Endothelial cell of umbilical vein (primary cell): Measurements from ENCODE around the gene ADM5. TPM values are rescaled to one million over a fixed set of nuclear protein-coding genes. Genes with fewer than 3 reads are reported as not detected.

Experiments used
- BruUV-seq: library from RNA; stranded (reverse); fragments of 400-500 nt; replicated peaks from 2 replicates; lab custom pipeline; 2021; lab: Mats Ljungman, UMichigan
- CTCF ChIA-PET: fragments of 300-600, 350-600 bp; sonication (Branson Sonifier 250); formaldehyde crosslinking; loops from one replicate; lab custom pipeline; 2021; ENCODE audit warnings: antibody characterized with exemption, inconsistent platforms; lab: Charles Lee
- POLR2A ChIA-PET: fragments of 300-600, 350-600 bp; sonication (Branson Sonifier 250); formaldehyde crosslinking; loops from one replicate; lab custom pipeline; 2021; ENCODE audit warnings: antibody characterized with exemption, inconsistent platforms; lab: Charles Lee
- DNase-seq: peaks from one replicate; pipeline ENCODE4 v3.0.0-alpha.2; 2011; ENCODE audit warnings: low read depth, low spot score
- FAIRE-seq: peaks from 2 replicates; lab custom pipeline; 2011; peaks lifted over from hg19 to GRCh38; lab: Jason Lieb, UNC
- H2AFZ ChIP-seq: 2 replicates; pipeline ENCODE4 v1.6.0; 2012; ENCODE audit warnings: low read depth, low read length, control low read depth, inconsistent platforms
- H3K27ac ChIP-seq: 2 replicates; pipeline ENCODE4 v1.5.1; 2011; ENCODE audit warnings: low read depth, mild to moderate bottlenecking, control low read depth, low read length, moderate library complexity; ENCODE audit not compliant: insufficient read depth
- H3K27me3 ChIP-seq, 2 experiments: 2 replicates each; pipeline versions ENCODE4 v1.6.0 to v1.6.1; 2011; ENCODE audit warnings: low read length in 2 of 2, mixed read lengths in 1 of 2; ENCODE audit not compliant: control insufficient read depth in 2 of 2, insufficient read depth in 2 of 2
- H3K36me3 ChIP-seq, 2 experiments: 2 replicates in 1 of 2; 3 replicates in 1 of 2; pipeline ENCODE4 v1.5.1; 2011; ENCODE audit warnings: low read length in 2 of 2, mild to moderate bottlenecking in 1 of 2, moderate library complexity in 1 of 2; ENCODE audit not compliant: control insufficient read depth in 2 of 2, insufficient read depth in 2 of 2; ENCODE audit errors: extremely low read depth in 1 of 2
- H3K4me1 ChIP-seq: 3 replicates; pipeline ENCODE4 v1.5.1; 2011; ENCODE audit warnings: mild to moderate bottlenecking, low read length; ENCODE audit not compliant: control insufficient read depth, insufficient read depth; ENCODE audit errors: extremely low read depth
- H3K4me2 ChIP-seq: 2 replicates; pipeline ENCODE4 v1.6.1; 2011; ENCODE audit warnings: low read length, control low read depth, mixed read lengths; ENCODE audit not compliant: insufficient read depth
- H3K4me3 ChIP-seq, 3 experiments: fragments of 200-600 bp in 1 of 3; sonication (generic), shearing (Covaris generic) in 1 of 3; replicated peaks in 1 of 3; 2 replicates each; pipeline ENCODE4 v1.5.1; 2011 to 2016; ENCODE audit warnings: control low read depth in 3 of 3, low read length in 3 of 3, mild to moderate bottlenecking in 2 of 3, inconsistent platforms in 1 of 3, low read depth in 1 of 3, moderate library complexity in 1 of 3; ENCODE audit not compliant: insufficient read depth in 1 of 3
- H3K79me2 ChIP-seq: 2 replicates; pipeline ENCODE4 v1.6.0; 2012; ENCODE audit warnings: low read length, inconsistent platforms; ENCODE audit not compliant: control insufficient read depth, insufficient read depth
- H3K9ac ChIP-seq: replicated peaks from 2 replicates; pipeline ENCODE3; 2011; ENCODE audit warnings: low read length, control low read depth; ENCODE audit not compliant: insufficient read depth; ENCODE audit errors: extremely low read depth
- H3K9me1 ChIP-seq: replicated peaks from 3 replicates; pipeline ENCODE4 v1.6.0; 2011; ENCODE audit warnings: mild to moderate bottlenecking, low read length; ENCODE audit not compliant: control insufficient read depth, insufficient read depth; ENCODE audit errors: extremely low read depth
- H3K9me3 ChIP-seq: replicated peaks from 2 replicates; pipeline ENCODE4 v1.5.1; 2012; ENCODE audit warnings: low read length, inconsistent platforms; ENCODE audit not compliant: control insufficient read depth, insufficient read depth
- H4K20me1 ChIP-seq: replicated peaks from 2 replicates; pipeline ENCODE3; 2011; ENCODE audit warnings: mild to moderate bottlenecking, low read length; ENCODE audit not compliant: control insufficient read depth, insufficient read depth; ENCODE audit errors: extremely low read depth
- GATA2 ChIP-seq: IDR thresholded peaks from 2 replicates; pipeline ENCODE4 v1.7.0; 2011; ENCODE audit warnings: low read depth, mild to moderate bottlenecking, moderate library complexity, mixed read lengths, low read length; ENCODE audit not compliant: insufficient read length, insufficient read depth
- JUN ChIP-seq: IDR thresholded peaks from 2 replicates; pipeline ENCODE4 v1.6.1; 2011; ENCODE audit warnings: borderline replicate concordance, low read depth; ENCODE audit not compliant: insufficient read length, insufficient read depth
- POLR2A ChIP-seq: IDR thresholded peaks from 2 replicates; pipeline ENCODE4 v1.6.1; 2012; ENCODE audit warnings: low read depth, mild to moderate bottlenecking, control low read depth, low read length
- dilution Hi-C: fragments of 300-500 bp; cut with MboI; formaldehyde crosslinking; loops from one replicate; pipeline ENCODE4 v1.15.0; 2019; ENCODE audit warnings: low sequenced_read_pairs; ENCODE audit not compliant: extremely low pct_ligation_motif_present
- intact Hi-C: fragments of 100-400 bp; cut with micrococcal nuclease; formaldehyde crosslinking; loops from one replicate; pipeline ENCODE4 v1.10.0; 2022
- polyA plus RNA-seq, 4 experiments: library from polyadenylated mRNA; depleted of rRNA in 3 of 4; stranded (reverse) in 3 of 4; unstranded in 1 of 4; fragments of >200 nt; gene quantifications; 2 replicates each; pipeline versions ENCODE4 v1.2.1 to v1.2.3, GENCODE V29; 2011 to 2012; ENCODE audit warnings: missing spikeins in 1 of 4
- total RNA-seq: library from RNA; stranded (reverse); gene quantifications from 2 replicates; pipeline ENCODE4 v1.2.3, GENCODE V29; 2021

ADM5 gene
- total and polyA plus RNA-seq, 2 donors (not counting 3 experiments of a cell fraction or from before 2014, with no cell fraction given): 3.3 to 4.4 TPM

DNA sequence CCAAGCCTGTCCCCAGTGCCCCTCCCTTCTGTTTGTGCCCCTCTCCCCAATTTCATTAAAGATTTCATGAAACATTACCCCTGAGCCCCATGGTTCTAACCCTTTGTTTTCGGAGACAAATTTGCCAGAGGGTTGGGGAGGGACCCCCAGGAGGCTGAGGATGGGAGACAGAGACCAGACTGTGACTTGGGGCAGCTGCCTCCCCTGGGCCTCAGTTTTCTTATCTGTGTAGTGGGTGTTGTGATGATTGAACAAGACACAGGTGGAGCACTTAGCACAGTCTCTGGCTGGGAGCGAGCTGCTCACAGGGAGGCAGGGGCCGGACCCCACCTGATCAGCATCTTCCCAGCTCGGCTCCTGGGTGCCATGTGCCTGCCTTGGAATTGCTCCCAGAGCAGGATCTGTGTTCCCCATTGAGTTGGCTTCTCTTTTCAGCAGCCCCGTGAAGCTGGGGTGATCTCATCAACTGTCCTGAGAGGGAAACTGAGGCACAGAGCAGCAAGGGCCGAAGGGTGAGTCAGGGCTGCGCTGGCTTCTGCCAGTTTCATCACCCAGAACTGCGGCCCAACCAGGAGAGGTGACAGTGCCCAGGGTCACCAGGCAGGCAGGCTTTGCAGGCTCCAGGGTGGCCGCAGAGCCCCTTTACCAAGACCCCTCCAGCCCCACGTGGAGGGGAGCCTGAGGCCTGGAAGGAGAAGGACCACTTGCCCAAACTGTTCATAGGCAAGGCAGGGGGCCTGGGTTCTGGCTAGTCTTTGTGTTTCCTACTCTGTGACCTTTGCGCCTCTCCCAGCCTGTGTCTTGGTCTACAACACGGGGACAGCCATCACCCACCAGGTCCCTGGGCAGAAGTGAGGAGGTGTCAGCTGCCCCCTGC lies 30.6 kb upstream of the ADM5 start:
- H3K4me1 ChIP-seq: no peaks in the 10 kb centered on the region
- no peak overlapping the region for H3K27ac ChIP-seq
- H3K9me3 ChIP-seq: no peaks in the 10 kb centered on the region
- TF ChIP-seq POLR2A (peak; percentile 6), JUN (no peak)
- H3K36me3 ChIP-seq: peaks cover 17 to 74% of the 10 kb centered on the region in 2 experiments
- no peak for FAIRE-seq
- H3K4me3 ChIP-seq: no peak overlapping the region
- no peak overlapping the region for H3K9ac ChIP-seq
- BruUV-seq: no TSS peak
- ChIA-PET POLR2A (no interaction called here), CTCF (interaction anchor here (1.5 kb wide), 1 partner anchor 10 kb away, joined by 3 read pairs; no protein-coding TSS in a partner anchor)
- dilution Hi-C loops: no loop called here
- no peak overlapping the region for H3K4me2 ChIP-seq
- H3K79me2 ChIP-seq: no peaks in the 10 kb centered on the region
- intact Hi-C loops: no loop called here
- no peak for DNase-seq
- H4K20me1 ChIP-seq: no peaks in the 10 kb centered on the region
- no peak overlapping the region for H2AFZ ChIP-seq
- no peaks in the 10 kb centered on the region for H3K27me3 ChIP-seq
- no peaks in the 10 kb centered on the region for H3K9me1 ChIP-seq

DNA sequence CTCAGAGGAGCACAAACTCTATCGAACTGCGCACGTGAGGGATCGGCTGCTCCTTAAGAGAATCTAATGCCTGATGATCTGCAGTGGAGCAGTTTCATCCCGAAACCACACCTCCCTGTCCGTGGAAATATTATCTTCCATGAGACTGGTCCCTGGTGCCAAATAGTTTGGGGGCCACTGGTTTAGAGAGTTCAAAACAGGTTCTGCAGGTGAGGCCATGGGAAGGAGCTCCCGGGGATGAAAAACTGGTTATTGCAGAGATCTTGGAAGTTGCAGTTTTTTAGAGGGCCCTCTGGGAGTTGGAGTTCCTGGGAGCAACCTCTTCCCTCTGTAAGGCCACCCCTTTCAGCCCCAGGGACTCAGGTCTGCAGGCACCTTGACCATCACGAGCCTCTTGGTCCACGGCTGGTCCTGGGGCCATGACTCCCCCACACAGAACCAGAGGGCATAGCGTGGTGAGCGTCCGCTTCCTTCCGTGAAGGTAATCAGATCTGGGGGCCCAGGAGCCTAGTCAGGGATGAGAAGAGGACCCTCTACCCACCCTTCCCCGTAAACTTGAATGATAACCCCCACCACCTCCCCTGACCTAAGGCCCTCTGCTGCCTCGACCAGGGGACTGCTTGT lies 28.9 kb upstream of the ADM5 start:
- H3K4me3 ChIP-seq: no peak overlapping the region
- H3K79me2 ChIP-seq: peaks cover 4% of the 10 kb centered on the region
- H2AFZ ChIP-seq: no peak overlapping the region
- CTCF ChIA-PET: interaction anchor here (0.9 kb wide), 1 partner anchor 12 kb away, joined by 3 read pairs; no protein-coding TSS in a partner anchor
- dilution Hi-C loops: no loop called here
- FAIRE-seq (no peak), DNase-seq (no peak)
- no peaks in the 10 kb centered on the region for H3K27me3 ChIP-seq
- H3K27ac ChIP-seq: no peak overlapping the region
- peaks cover 12 to 61% of the 10 kb centered on the region in 2 experiments for H3K36me3 ChIP-seq
- intact Hi-C loops: no loop called here
- H3K9ac ChIP-seq: no peak overlapping the region
- H4K20me1 ChIP-seq: no peaks in the 10 kb centered on the region
- H3K4me1 ChIP-seq: no peaks in the 10 kb centered on the region
- H3K4me2 ChIP-seq: no peak overlapping the region
- H3K9me3 ChIP-seq: no peaks in the 10 kb centered on the region
- no TSS peak for BruUV-seq
- POLR2A ChIA-PET: no interaction called here
- no peaks in the 10 kb centered on the region for H3K9me1 ChIP-seq
- no peak for TF ChIP-seq GATA2
